Thoracic aorta (tissue), 2 donors: ENCODE data around the gene RFXANK. TPM values are rescaled to one million over a fixed set of nuclear protein-coding genes. Genes with fewer than 3 reads are reported as not detected.
"Not testable (repeated sequence)": the region's sequence is repeated elsewhere in the genome, so short reads cannot be mapped to it uniquely, and the experiment has no call there.

Experiments used
- ATAC-seq: fragments of 150-250 bp; one replicate; pipeline ENCODE4 v1.8.0; 2017; ENCODE audit warnings: low read depth; ENCODE audit not compliant: insufficient number of reproducible peaks, low FRiP score
- DNase-seq: peaks from one replicate; pipeline ENCODE4 v3.0.0-alpha.2; 2020; ENCODE audit warnings: low spot score
- H3K27ac ChIP-seq, 2 donors: fragments of 200-600 bp; sonication (generic); 1 replicate in 1 of 2; 2 replicates in 1 of 2; pipeline ENCODE4 v1.5.1; 2016; ENCODE audit warnings: mild to moderate bottlenecking in 2 of 2, moderate library complexity in 2 of 2
- H3K27me3 ChIP-seq: fragments of 200-600 bp; sonication (generic); replicated peaks from 2 replicates; pipeline ENCODE4 v1.6.0; 2016; ENCODE audit warnings: mild to moderate bottlenecking; ENCODE audit not compliant: insufficient read depth
- H3K36me3 ChIP-seq: fragments of 200-600 bp; sonication (generic); one replicate; pipeline ENCODE4 v1.5.1; 2016
- H3K4me1 ChIP-seq, 2 donors: fragments of 200-600 bp; sonication (generic); 1 replicate in 1 of 2; 2 replicates in 1 of 2; pipeline versions ENCODE4 v1.5.1 to v1.6.0; 2016; ENCODE audit warnings: low read depth in 2 of 2, mild to moderate bottlenecking in 1 of 2; ENCODE audit not compliant: control insufficient read depth in 1 of 2
- H3K4me3 ChIP-seq: fragments of 200-600 bp; sonication (generic); 2 replicates; pipeline ENCODE4 v1.5.1; 2016; ENCODE audit warnings: mild to moderate bottlenecking
- H3K9me3 ChIP-seq: fragments of 200-600 bp; sonication (generic); 2 replicates; pipeline ENCODE4 v1.5.1; 2016
- total RNA-seq, 2 donors: library from RNA; depleted of rRNA; stranded (reverse); fragments of >200 nt; gene quantifications; one replicate each; pipeline versions ENCODE4 v1.1.0 to v1.2.3, GENCODE V29; 2016
- TF ChIP-seq, protein P1 (sequence below): fragments of 200-600 bp; sonication (generic); IDR thresholded peaks from one replicate; pipeline ENCODE4 v1.5.1; 2019; ENCODE audit warnings: antibody characterized with exemption

RFXANK gene
- total RNA-seq, 2 donors from 2014 or later = 17.6 to 23.2 TPM

DNA sequence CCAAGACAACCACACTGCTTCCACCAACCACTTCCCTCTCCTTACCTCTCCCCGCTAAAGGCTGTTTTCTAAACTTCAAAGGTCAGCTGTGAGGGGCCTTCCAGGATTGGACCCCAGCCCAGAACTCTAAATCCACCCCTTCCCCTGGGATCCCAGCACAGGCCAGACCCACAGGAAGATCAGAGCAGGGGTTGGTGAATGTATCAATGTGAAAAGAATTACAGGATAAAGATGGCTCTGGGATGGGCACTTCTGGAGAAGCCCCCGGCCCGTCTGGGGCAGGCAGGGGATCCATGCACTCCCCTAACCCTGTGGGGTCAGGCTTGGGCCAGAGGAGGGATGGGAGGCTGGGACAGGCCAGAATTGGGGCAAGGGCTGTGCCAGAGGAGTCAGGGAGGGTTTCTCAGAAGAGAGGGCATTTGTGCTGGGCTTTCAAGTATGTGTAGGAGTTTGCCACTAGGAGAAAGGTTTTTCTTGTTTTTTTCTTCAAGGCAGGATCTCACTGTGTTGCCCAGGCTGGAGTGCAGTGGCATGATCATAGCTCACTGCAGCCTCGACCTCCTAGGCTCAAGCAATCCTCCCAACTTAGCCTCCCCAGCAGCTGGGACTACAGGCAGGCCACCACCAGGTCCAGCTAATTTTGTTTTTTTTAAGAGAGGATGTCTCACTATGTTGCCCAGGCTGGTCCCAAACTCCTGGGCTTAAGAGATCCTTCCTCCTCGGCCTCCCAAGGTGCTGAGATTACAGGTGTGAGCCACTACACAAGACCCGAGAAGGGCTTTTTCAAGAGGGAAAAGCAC, 21.0 kb upstream of the RFXANK start:
- no peak overlapping the region for H3K4me3 ChIP-seq
- peaks cover 6 to 9% of the 10 kb centered on the region in 2 donors for H3K4me1 ChIP-seq
- DNase-seq (no peak), ATAC-seq (no peak)
- H3K36me3 ChIP-seq = no peaks in the 10 kb centered on the region
- H3K27ac ChIP-seq = no peak overlapping the region
- no peaks in the 10 kb centered on the region for H3K9me3 ChIP-seq
- no peaks in the 10 kb centered on the region for H3K27me3 ChIP-seq
- TF ChIP-seq, protein P1, sequence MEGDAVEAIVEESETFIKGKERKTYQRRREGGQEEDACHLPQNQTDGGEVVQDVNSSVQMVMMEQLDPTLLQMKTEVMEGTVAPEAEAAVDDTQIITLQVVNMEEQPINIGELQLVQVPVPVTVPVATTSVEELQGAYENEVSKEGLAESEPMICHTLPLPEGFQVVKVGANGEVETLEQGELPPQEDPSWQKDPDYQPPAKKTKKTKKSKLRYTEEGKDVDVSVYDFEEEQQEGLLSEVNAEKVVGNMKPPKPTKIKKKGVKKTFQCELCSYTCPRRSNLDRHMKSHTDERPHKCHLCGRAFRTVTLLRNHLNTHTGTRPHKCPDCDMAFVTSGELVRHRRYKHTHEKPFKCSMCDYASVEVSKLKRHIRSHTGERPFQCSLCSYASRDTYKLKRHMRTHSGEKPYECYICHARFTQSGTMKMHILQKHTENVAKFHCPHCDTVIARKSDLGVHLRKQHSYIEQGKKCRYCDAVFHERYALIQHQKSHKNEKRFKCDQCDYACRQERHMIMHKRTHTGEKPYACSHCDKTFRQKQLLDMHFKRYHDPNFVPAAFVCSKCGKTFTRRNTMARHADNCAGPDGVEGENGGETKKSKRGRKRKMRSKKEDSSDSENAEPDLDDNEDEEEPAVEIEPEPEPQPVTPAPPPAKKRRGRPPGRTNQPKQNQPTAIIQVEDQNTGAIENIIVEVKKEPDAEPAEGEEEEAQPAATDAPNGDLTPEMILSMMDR = no peak

DNA sequence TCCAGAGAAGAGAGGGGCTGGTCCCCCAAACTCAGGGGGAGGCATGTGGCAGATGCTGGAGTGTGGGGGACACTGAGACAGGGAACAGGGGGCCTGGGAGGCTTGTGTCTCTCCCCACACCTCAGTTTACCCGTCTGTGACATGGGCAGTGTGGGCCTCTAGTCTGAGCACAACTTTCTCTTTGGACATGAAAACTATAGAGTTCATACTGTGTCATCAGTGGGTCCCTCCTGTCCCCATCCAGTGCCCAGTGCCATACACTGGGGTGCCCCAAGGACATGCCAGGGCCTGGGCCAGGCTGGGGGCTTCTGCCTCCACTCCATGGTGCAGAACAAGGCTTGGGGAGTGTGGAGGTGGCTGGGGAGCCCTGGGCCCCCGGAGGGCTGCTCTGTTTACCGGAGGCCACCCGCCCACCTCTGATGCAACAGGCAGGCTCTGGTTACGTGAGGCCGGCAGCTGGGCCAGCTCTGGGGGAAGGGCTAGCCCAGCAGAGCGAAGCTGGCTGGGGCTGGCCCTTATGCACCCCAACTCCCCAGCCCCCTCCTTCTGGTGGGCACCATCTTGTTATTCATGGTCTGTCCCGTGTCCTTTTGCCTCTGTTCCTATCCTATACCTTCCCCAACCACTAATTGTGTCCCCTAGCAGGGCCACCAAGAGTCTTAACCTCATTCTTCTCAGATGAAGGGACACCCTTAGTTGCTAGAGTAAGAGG, 20.1 kb upstream of the RFXANK start:
- no peak overlapping the region for H3K4me3 ChIP-seq

DNA sequence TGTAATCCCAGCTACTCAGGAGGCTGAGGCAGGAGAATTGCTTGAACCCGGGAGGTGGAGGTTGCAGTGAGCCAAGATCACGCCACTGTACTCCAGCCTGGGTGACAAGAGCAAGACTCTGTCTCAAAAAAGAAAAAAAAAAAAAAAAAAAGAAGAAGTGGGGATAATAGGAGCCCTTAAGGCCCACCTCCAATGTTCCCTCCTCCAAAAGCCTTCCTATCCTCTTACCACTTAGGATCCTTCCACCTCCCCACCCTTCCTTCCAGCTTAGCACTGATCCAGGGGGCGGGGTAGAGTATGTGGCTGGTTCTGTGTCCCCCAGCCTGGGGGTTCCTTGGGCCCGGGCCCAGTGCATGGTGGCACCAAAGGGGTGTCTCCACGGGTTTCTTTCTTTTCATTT, 18.8 kb upstream of the RFXANK start:
- not testable (repeated sequence) for H3K4me1 ChIP-seq, H3K36me3 ChIP-seq, ATAC-seq, H3K9me3 ChIP-seq, H3K27me3 ChIP-seq, DNase-seq, H3K4me3 ChIP-seq, H3K27ac ChIP-seq

More for the DNA sequence above, 20.1 kb upstream of the RFXANK start:
- Histone ChIP-seq H3K27ac (no peak overlapping the region), H3K9me3 (no peaks in the 10 kb centered on the region), H3K4me1 (peaks cover 6 to 9% of the 10 kb centered on the region in 2 donors), H3K27me3 (no peaks in the 10 kb centered on the region), H3K36me3 (no peaks in the 10 kb centered on the region)
- TF ChIP-seq, protein P1 = no peak
- ATAC-seq = no peak
- no peak for DNase-seq

DNA sequence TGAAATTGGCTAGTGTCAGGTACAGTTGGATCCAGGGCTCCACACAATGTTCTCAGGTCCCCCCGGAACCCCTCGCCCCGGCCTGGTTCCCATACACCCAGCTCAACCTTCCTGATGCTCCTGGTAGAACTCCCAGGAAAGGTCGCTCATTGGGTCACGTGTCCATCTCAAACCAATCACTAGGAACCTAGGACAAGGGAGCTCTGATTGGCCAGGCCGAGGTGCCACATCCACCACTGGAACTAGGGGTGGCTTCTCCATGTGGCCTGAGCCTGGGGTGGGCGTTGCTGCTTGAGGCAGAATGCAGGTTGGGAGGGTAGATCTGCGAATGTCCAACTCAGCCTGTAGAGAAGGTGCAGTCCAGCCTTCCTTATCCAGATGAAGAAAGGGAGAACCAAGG, 15.1 kb upstream of the RFXANK start:
- Histone ChIP-seq H3K4me3 (no peak overlapping the region), H3K36me3 (peaks cover 13% of the 10 kb centered on the region), H3K4me1 (no peaks in the 10 kb centered on the region), H3K27me3 (no peaks in the 10 kb centered on the region), H3K9me3 (no peaks in the 10 kb centered on the region), H3K27ac (no peak overlapping the region)
- TF ChIP-seq, protein P1 = no peak
- no peak for DNase-seq
- ATAC-seq = no peak

DNA sequence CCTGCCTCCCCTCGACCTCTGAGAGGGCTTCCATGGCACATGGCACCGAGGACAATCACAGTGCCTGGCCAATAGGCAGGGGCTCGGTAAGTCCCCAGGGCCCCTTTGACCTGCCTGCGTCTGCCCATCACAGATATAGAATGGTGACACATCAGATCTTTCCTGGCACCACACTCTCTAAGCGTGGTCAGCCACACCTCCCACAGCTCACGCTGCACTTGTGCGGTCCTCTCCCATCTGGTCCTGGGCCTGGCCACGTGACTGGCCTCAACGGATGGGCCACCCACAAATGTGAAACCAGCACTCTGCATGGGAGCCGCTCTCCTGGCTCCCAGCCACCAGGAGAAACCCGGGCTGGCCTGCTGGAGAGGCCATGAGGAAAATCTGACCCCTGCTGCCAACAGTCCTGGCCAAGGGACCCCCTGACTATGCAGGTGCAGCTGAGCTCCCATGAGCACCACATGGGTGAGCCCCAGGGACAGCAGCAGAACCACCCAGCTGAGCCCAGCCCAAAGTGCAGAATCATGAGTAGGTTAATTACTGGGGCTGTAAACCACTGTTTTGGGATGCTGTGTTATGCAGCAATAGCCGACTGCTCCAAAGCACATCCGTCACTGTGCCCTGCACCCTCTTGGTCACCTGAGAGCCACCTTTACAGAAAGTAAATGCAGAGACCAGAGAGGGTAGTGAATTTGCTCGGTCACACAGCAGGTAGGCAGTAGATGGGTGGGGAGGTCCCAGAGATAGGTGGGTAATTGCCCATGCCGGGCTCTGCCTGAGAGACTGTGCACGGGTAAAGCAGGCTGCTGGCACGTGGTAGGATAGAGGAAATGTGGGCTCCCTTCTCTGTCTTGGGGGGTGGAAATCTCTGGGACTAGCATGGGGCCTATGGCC, 12.3 kb upstream of the RFXANK start:
- Histone ChIP-seq H3K9me3 (no peaks in the 10 kb centered on the region), H3K4me1 (no peaks in the 10 kb centered on the region), H3K4me3 (no peak overlapping the region)

More for the DNA sequence above, 12.3 kb upstream of the RFXANK start:
- DNase-seq (no peak), ATAC-seq (no peak)
- Histone ChIP-seq H3K27ac (no peak overlapping the region), H3K27me3 (no peaks in the 10 kb centered on the region), H3K36me3 (peaks cover 17% of the 10 kb centered on the region)
- TF ChIP-seq, protein P1 = no peak
